GM19467 (cell line): Measurements from ENCODE around the gene RAD51B.
"Not testable (repeated sequence)": the region's sequence is repeated elsewhere in the genome, so short reads cannot be mapped to it uniquely, and the experiment has no call there.

ENCODE experiments used
- ATAC-seq: cut with Tn5 transposase; IDR thresholded peaks from one replicate; pipeline ENCODE4 v1.9.1; 2021; ENCODE audit warnings: mild to moderate bottlenecking, moderate library complexity; ENCODE audit not compliant: unreplicated experiment

RAD51B gene

DNA sequence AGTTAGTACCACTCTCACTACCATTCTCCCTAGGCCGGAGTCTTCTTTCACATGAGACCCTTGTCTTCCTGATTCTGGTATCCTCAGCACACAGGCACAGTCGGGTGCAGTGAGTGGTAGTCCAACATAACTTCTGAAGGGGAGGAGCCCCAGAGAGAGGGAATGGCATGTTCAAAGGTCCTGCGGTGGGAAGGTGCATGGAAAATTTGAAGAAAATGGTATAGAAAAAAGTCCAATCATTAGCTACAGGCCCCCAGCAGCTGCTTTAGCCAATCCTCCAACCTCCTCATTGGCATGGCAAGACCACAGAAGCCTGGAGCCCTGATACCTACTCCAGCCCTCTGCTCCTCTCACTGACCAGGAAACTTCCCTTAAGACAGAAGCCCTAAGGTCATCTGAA is 876.7 kb downstream of the RAD51B start:
- no peak for ATAC-seq

DNA sequence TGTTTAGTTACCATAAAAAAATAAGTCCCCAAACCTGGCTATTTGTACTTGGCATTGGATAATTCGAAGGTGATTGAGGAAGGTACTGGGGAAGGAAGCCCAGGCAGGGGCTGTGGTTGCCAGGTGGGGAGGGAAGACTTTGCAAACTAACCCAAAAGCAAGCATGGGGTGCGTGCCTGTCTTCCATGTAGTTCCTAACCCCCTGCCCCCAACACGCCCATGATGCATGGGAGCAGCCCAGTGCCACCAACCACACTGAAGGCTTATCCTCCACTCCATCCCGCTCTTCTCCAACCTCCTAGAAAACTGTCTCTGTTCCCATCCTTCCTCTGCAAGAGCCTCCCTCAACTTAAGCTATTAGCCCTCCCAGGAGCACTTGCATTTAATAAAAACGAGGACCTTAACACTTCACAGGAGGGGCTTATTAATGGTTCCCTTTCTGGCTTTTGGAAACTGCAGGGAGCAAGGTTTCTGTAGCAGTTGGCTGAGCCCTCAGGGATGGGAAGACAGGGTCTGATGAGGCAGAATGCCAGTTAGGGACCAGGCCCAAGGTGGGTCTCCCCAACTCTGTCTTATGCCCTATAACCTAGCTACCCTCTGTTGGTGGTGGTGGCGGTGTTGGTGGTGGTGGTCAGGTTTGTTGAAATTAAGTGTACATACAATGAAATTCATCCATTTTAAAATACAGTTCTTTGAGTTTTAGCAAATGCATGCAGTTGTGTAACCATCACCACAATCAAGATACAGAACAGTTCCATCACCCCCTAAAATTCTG is 877.3 kb downstream of the RAD51B start:
- ATAC-seq = no peak

DNA sequence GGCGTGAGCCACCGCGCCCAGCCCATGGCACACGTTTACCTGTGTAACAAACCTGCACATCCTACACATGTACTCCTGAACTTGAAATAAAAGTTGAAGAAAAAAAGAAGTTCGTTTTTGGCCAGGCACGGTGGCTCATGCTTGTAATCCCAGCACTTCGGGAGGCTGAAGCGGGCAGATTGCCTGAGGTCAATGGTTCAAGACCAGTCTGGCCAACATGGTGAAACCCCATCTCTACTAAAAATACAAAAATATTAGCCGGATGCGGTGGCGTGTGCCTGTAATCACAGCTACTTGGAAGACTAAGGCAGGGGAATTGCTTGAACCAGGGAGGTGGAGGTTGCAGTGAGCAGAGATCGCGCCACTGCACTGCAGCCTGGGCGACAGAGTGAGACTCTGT is 879.2 kb downstream of the RAD51B start:
- ATAC-seq = not testable (repeated sequence)

DNA sequence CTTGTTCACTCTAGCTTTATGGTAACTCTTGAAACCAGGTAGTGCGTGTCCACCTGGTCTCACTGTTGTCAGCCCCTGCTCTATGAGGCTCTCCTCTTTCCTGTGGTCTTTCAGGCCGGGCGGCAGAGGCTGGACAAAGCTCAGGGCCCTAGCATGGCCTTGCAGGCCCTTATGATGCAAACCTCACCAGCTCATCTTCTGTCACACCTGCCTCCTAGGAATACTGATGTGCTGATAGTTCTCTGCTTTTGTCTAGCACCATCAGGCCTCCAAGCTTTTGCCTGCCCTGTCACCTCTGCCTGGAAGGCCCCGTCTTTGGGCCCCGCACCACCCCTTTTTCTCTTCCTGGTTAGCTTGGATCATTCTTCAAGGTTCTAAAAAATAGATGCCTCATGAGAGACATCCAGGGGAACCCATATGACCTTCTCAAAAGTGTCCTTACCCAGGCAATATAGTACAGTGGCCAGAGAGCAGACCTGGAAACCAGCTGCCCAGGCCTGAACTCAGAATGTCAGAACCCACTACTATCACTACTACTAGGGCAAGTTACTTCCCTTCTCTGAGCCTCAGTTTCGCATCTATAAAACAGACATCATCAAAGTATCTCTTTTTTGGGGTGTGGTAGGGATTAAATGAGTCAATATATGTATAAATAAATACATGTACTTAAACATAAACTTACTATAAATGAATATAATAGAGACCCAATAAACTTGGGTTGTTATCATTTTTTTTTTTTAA is 881.6 kb downstream of the RAD51B start:
- ATAC-seq = no peak

DNA sequence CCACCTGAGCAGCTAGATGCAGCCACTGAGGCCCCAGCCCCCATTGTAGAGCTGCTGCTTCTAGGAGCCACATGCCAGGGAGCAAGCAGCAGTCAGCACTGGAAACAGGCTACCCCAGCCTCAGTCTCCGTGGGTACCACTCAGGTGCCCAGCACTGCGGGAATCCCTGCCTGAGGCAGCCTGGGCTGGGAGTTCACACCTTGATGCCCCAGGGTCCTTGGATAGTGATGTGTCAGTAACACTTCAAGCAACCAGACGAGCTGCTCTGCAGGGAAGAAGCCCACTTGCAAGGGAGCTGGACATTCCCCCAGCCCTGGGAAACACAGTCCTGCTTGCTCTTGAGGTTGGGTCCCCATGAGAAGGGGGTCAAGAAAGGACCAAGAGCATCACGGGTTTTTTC is 882.6 kb downstream of the RAD51B start:
- no peak for ATAC-seq

DNA sequence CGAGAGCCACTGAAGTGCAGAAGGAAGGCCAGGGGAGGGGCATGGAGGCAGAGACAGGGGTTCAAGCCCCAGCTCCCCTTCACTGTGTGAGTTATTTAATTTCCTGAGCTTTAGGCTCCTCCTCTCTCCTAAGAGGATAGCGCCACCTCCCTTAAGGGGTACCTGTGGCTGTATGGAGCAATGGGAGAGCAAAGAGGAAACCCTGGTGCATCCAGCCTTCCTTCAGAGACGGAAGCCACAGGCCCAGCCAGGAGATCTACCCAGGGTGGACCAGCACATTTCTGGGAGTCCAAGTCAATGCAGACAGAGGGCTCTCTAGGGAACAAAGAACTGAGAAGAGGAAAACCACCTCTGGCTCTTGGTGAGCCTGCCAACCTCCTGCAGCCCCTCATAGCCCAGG is 883.0 kb downstream of the RAD51B start:
- ATAC-seq = no peak

DNA sequence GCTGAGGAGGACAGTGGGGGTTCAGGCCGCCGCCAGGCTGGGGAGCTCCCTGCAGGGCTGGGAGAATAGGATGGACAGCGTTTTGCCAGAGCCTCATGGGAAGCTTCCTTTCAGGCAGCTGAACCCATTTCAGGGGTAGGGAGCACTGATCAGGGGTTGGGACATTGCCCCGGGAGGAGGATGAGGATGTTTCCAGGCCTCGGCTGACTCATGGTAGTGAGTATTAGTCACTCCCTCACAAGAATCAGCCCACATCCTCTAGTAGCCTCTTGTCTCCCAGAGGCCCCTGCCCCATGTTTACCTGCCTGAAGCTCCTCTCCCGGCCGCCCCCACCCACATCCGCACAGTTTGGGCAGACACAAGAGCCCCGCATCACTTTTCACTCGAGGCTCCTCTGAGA is 883.5 kb downstream of the RAD51B start:
- no peak for ATAC-seq

DNA sequence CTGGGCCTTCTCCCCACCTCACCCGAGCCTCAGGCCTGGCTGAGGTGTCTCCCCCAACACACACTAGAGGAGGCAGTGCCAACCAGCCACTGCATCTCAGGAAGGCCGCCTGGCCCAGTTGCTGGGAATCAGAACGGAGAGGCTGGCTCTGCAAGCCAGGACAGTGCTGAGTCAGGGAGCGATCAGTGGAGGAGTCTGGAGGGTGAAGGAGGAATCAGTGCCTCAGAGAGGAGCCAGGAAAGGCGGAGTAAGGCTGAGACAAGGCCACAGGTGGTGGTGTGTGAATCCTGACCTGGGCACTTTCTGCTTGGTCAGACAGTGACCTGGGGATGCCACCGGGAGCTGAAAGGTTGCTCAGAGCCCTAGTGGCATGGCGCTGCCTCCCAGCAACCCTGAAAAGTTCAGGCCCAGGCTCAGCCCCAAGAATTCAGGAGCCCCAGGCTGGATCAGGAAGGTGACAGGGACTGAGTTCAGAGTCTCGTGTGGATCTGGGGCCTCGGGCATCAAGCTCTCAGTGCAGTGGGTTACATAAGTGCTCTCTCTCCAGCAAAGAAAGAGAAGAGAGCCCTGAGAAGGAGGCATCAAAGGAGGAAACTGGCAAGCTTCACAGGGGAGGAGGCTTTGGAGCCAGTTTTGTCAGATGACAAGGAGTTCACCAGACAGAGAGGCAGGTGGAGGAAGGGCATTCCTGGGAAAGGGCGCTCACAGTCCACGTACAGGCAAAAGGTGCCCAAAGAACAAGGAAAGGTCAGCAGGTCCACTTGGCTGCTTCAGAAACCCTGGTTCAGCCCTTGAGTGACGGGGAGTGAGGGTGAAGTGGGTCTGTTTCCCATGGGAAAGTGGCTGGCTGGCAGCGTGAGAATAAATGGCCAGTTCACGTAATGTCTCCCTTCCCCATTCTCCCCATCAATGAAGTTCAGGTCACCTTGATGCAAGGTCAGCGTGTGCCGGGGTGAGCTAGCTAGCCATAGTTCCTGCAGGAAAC is 885.4 kb downstream of the RAD51B start:
- ATAC-seq = no peak

DNA sequence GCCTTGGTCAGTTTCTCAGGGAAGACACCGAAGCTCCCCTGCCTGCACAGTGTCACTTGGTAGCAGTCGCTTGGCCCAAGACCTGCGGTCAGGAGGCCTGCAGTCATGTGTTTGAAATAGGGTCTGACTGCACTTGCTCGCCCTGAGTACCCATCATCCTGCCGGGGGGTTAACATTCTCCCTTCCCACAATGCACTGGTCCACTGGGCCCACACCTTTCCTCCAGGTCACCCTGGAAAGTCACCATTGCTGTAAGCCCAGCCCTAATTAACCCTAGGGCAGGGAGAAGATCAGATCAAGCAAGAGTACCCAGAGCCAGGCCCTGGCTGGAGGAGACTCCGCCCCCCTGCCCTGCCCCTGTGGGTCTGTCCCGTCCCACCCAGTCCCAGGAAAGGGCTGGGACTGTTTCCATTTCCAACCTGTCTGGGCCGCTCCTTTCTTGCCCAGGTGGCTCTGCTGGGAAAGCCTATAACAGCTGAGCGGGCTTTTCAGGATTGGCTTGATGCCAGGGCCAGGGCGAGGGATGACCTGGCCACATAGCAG is 886.2 kb downstream of the RAD51B start:
- no peak for ATAC-seq

DNA sequence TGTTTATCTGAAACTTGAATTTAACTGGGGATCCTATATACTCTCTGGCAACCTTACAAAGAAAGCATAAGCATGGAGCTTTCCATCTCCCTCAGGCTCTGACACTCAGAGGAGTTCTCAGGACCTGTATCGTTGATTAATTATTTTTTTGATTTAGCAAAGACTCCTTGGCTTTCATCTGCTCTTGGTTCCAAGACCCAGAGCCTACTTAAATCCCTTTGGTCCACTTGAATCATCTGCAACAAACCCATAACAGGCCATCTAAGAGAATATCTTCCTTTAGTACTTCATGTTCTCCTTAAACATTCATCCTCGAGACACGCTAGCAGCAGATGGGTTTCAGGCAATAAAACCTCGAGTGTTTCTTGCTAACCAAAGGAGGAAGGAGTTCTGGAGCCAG is 887.9 kb downstream of the RAD51B start:
- no peak for ATAC-seq

DNA sequence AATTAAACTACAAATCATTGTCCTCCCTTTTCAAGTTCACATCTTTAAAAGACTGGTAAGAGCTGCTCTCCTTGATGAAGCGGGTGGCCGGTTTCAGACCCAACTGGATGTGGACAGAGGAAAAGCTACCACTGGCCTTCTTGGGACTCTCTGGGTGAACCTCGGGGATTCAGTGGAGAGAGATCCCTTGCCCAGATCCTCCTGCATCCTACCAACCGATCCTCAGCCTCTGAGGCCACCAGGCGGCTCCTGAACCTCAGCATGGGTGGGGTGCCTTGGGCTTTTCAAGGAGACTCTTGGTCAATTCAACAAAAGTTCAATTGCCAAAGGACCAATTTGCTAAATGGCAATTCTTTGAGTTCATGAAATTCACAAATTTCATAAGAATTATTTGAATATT is 888.8 kb downstream of the RAD51B start:
- ATAC-seq = no peak

DNA sequence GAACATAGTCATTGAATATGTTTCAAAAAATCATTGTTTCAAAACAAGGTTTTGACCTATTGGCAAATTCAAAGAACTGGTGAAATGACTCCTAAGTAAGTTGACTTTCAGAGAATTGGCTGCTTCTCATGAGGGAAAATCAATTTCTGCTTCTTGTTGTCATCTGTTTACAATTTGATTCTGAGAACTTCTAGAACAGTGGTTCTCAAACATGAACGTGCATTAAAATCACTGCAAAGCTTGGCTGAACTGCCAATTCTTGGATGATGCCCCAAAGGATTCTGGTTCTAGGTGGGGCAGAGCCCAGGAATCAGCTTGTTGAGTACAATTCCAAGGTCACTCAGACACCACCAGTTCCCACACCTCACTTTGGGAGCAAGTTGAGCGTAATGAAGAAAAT is 889.4 kb downstream of the RAD51B start:
- ATAC-seq = no peak

DNA sequence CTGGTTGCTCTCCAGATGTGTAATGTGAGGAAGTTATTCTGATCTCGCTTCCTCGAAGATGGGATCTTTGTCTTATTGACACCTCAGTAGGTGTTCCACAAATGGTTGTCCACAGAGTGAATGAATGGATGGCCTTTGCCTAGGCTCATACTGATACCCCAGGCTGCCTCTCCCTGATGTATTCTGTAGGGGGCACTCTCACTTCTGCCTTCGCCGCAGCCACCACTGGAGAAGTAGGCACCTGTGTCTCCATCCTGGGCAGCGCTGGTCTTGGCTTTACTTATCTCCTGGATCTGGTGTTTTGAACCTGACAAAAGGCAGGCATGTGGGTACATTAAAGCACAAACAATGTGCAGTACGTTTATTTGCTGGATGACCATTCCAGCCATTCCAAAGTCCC is 891.2 kb downstream of the RAD51B start:
- no peak for ATAC-seq

DNA sequence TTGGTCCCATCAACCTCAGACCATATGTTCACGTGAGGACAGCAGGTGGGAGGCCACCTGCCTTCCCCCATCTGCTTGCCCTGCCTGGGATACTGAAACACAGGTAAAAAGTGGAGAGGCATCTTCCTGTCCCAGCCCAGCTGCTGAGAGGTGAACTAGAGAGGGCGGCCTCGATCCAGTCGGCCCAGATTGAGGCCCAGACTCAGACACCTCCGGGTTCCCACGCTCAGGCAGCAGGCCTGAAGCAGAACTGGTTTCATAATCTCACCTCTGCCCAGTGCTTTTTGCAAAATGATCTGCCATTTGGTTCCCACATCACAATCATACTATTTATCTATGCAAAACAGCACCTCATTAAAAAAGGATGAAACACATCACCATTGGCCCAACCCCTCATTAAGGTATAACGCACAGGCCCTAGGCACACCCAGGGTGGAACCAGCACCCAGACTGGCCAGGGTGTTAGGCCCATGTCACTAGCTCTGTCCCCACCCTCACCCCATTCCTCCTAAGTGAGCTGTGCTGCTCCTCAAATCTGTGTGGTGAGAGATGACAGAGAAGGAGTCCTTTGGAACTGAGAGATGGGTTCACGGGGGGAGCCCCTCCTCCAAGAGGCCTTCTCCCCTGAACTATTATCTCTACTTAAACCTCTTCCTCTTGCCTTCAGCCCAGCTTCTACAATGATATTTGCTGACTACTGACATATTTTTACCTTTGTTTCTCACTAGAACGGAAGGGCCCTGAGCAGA is 892.2 kb downstream of the RAD51B start:
- ATAC-seq = no peak

DNA sequence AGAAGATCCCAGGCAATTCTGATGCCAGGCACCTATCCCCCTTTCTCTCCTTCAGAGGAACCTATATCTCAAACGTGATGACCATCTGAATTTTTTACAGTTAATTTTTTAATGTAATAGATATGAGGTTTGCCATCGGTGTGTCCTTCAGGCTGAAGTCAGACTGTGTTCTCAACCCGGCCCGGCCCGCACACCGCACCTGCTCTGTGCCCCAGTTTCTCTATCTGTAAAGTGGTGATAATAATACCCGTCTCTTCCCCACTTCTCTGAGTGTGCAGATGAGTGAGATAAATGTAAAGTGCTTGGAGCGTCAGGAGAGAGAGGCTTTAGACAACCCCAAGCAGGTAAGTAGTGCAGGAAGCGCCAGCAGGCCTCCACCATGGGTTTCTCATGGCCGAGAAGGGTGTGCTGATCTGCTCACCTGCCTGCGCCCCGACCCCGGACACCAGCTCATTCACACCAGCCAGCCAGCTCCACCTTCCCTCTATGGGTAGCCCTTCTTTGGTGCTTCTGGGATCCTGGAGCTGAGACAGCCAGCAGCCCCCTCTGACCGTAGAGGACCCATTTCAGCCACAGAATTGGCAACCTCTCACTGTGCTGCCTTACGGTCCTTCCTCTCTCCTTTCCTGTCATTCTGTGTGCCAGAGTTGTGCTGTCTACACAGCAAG is 893.3 kb downstream of the RAD51B start:
- ATAC-seq = no peak

DNA sequence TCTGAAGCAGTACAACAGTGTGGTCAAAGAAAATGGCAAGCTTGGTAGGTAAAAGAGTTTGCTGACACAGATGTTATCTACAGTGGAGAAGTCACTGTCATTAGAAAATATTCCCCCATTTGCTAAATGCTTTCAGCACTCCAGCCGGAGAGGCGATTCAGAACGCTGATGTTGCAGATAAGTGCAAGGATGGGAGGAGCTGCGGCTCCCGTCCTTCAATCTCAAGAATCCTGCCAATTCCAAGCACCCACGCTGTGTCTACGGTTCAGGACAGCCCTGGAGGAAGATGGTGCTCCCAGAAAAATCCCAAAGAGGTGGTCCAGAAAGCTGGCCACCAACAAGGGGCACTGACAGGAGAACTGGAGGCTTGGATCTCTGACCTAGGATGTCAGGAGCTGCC is 894.2 kb downstream of the RAD51B start:
- ATAC-seq = no peak

DNA sequence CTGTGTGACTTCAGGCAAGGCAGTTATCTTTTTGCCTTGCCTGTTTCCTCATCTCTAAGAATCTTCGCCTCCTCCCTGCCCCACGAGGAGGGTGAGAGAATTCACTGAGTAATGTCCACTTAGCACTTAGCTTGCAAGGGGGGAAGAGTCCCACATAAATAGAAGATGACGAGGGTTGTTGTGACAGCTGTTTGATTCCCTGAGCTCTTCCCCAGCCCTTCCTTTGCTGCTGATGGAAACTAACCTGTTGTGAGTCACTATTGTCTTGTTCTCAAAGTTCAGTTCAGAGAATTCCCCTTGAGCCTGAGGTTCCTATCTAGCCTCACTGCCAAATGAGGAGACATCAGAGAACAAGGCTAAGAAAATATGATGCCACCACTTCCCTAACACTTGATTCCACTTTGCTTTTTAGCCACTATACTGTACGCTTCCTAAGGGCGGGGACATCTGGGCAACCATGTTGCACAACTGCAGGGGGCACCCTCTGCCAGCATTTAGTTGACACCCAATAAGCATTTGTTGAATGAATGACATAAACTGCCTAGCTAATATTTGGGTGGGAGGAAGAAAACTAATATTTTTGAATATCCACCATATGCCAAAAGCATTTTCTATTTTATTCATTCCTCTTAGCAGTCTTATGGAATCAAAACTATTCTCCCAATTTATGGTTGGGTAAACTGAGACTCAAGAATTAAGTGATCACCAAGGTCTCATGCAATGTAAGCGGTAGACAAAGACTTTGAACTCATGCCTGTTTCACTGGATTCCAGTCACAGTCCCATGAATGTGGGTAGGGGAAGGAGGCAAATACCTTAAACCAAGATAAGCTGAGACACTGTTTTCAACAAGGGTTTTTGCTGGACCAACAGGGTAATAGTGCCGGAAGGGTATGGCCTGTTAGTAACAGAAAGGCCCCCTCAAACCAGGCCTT is 895.7 kb downstream of the RAD51B start:
- no peak for ATAC-seq

DNA sequence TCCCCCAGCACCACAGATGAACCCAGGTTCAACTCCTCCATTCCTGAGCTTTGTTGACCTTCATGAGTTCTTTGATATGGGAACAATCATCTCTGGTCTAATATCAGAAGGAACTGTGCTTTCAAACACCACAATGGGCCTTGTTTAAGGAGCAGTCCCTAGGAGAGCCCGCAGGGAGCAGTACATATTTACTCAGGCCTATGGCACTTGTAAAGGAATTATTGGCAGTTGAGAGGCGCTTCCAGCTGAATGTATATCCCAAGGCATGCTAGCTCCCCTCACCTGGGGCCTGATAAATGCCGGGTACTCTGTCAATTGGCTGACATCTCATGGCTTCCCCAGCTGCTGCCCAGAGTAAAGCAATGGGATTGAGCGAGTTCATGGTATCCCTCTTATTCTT is 897.1 kb downstream of the RAD51B start:
- ATAC-seq = no peak
